ENCODE data around the gene MMP11. TPM values are rescaled to one million over a fixed set of nuclear protein-coding genes. Genes with fewer than 3 reads are reported as not detected.

The MMP11 gene
- total and polyA plus RNA-seq, 2 experiments from 2014 or later, result 5.3 to 17.4 TPM

- TF ChIP-seq, protein P1, sequence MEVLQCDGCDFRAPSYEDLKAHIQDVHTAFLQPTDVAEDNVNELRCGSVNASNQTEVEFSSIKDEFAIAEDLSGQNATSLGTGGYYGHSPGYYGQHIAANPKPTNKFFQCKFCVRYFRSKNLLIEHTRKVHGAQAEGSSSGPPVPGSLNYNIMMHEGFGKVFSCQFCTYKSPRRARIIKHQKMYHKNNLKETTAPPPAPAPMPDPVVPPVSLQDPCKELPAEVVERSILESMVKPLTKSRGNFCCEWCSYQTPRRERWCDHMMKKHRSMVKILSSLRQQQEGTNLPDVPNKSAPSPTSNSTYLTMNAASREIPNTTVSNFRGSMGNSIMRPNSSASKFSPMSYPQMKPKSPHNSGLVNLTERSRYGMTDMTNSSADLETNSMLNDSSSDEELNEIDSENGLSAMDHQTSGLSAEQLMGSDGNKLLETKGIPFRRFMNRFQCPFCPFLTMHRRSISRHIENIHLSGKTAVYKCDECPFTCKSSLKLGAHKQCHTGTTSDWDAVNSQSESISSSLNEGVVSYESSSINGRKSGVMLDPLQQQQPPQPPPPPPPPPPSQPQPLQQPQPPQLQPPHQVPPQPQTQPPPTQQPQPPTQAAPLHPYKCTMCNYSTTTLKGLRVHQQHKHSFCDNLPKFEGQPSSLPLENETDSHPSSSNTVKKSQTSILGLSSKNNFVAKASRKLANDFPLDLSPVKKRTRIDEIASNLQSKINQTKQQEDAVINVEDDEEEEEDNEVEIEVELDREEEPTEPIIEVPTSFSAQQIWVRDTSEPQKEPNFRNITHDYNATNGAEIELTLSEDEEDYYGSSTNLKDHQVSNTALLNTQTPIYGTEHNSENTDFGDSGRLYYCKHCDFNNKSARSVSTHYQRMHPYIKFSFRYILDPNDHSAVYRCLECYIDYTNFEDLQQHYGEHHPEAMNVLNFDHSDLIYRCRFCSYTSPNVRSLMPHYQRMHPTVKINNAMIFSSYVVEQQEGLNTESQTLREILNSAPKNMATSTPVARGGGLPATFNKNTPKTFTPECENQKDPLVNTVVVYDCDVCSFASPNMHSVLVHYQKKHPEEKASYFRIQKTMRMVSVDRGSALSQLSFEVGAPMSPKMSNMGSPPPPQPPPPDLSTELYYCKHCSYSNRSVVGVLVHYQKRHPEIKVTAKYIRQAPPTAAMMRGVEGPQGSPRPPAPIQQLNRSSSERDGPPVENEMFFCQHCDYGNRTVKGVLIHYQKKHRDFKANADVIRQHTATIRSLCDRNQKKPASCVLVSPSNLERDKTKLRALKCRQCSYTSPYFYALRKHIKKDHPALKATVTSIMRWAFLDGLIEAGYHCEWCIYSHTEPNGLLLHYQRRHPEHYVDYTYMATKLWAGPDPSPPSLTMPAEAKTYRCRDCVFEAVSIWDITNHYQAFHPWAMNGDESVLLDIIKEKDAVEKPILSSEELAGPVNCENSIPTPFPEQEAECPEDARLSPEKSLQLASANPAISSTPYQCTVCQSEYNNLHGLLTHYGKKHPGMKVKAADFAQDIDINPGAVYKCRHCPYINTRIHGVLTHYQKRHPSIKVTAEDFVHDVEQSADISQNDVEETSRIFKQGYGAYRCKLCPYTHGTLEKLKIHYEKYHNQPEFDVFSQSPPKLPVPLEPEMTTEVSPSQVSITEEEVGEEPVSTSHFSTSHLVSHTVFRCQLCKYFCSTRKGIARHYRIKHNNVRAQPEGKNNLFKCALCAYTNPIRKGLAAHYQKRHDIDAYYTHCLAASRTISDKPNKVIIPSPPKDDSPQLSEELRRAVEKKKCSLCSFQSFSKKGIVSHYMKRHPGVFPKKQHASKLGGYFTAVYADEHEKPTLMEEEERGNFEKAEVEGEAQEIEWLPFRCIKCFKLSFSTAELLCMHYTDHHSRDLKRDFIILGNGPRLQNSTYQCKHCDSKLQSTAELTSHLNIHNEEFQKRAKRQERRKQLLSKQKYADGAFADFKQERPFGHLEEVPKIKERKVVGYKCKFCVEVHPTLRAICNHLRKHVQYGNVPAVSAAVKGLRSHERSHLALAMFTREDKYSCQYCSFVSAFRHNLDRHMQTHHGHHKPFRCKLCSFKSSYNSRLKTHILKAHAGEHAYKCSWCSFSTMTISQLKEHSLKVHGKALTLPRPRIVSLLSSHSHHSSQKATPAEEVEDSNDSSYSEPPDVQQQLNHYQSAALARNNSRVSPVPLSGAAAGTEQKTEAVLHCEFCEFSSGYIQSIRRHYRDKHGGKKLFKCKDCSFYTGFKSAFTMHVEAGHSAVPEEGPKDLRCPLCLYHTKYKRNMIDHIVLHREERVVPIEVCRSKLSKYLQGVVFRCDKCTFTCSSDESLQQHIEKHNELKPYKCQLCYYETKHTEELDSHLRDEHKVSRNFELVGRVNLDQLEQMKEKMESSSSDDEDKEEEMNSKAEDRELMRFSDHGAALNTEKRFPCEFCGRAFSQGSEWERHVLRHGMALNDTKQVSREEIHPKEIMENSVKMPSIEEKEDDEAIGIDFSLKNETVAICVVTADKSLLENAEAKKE (CRISPR knock-in tag; IDR thresholded peaks at IDR 0.05), result no peak
- TF ChIP-seq ETS1 (IDR thresholded peaks at IDR 0.05), result no peak
- TF ChIP-seq CREB1 (CRISPR knock-in tag; IDR thresholded peaks at IDR 0.05; ENCODE audit: low read depth), result no peak
- TF ChIP-seq EZH2 (IDR thresholded peaks at IDR 0.05; ENCODE audit: low read depth, unreplicated experiment), result no peak
- TF ChIP-seq ZNF331 (CRISPR knock-in tag; IDR thresholded peaks at IDR 0.05; ENCODE audit: low read depth), result no peak
- no peak for TF ChIP-seq NANOG (IDR thresholded peaks at IDR 0.05; ENCODE audit: borderline replicate concordance)
Measured at GRCh38 chr22:23831261-23831660, 58.6 kb downstream of the MMP11 start (continued).

DNA sequence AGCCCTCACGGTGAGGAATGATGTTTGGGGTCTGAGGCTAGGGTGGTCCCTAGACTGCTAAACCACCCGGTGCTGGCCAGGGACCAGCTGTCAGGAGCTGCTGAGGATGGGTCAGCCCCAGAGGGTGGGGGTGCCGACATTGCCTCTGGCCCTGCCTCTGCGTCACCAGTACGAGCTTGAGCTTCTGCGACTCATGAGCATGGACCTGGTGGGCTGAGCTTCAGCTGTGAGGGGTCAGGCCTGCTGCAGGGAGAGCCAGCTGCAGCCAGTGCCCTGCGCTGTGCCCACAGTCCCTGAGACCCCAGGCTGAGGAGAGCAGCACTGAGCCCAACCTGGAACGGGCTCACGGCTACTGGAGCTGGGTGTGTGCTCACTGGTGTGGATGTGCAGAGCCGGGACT lies 59.1 kb downstream of the MMP11 start:
- Mint-ChIP-seq H3K27ac (no peak overlapping the region), H3K36me3 (ENCODE audit: low read depth) (peaks cover 43% of the 10 kb centered on the region), H3K4me1 (no peaks in the 10 kb centered on the region), H3K27me3 (ENCODE audit: insufficient read depth, low read depth, poor library complexity) (peaks cover 14% of the 10 kb centered on the region), H3K4me3 (no peak overlapping the region), H3K9me3 (no peaks in the 10 kb centered on the region; the same call in 2 of the 3 replicates)
- Histone ChIP-seq H3K27ac (ENCODE audit: low read depth) (no peak overlapping the region), H3K4me2 (no peak overlapping the region), H3K9me2 (ENCODE audit: insufficient read depth) (no peaks in the 10 kb centered on the region), H3K4me1 (ENCODE audit: insufficient read depth) (no peaks in the 10 kb centered on the region), H4K20me1 (replicated peaks; ENCODE audit: insufficient read depth) (peaks cover 4% of the 10 kb centered on the region; the same call in 1 of the 2 replicates), H3K36me3 (ENCODE audit: insufficient read depth) (no peaks in the 10 kb centered on the region), H3F3A (replicated peaks; ENCODE audit: low read depth) (no peaks in the 10 kb centered on the region), H2AFZ (no peak overlapping the region), H3K4me3 (no peak overlapping the region), H3K27me3 (ENCODE audit: insufficient read depth) (no peaks in the 10 kb centered on the region), H3K79me2 (replicated peaks; ENCODE audit: insufficient read depth) (no peaks in the 10 kb centered on the region)
- ATAC-seq (no peak), DNase-seq (ENCODE audit: low spot score) (no peak)
- no peak for TF ChIP-seq ZNF331 (CRISPR knock-in tag; IDR thresholded peaks at IDR 0.05; ENCODE audit: low read depth)
- TF ChIP-seq EZH2phosphoT487 (IDR thresholded peaks at IDR 0.05; ENCODE audit: unreplicated experiment), result no peak
- no peak for TF ChIP-seq ETS1 (IDR thresholded peaks at IDR 0.05)
- TF ChIP-seq EZH2 (IDR thresholded peaks at IDR 0.05; ENCODE audit: low read depth, unreplicated experiment), result no peak
- TF ChIP-seq STAT1 (IDR thresholded peaks at IDR 0.05; ENCODE audit: unreplicated experiment), result no peak
- no peak for TF ChIP-seq ZNF114 (CRISPR knock-in tag; IDR thresholded peaks at IDR 0.05)
- TF ChIP-seq POLR2AphosphoS5 (IDR thresholded peaks at IDR 0.05; ENCODE audit: low read depth), result no peak
- TF ChIP-seq CREB1 (CRISPR knock-in tag; IDR thresholded peaks at IDR 0.05; ENCODE audit: low read depth), result no peak
